Choroid plexus epithelial cell (primary cell): ENCODE data around the gene BRMS1.
"Not testable (repeated sequence)": the region's sequence is repeated elsewhere in the genome, so short reads cannot be mapped to it uniquely, and the experiment has no call there.

ENCODE experiments used
- DNase-seq: peaks from one replicate; pipeline ENCODE4 v3.0.0-alpha.2; 2010; ENCODE audit warnings: low read depth
- H3K4me3 ChIP-seq: 2 replicates; pipeline ENCODE4 v1.5.1; 2011; ENCODE audit warnings: low read depth, mild to moderate bottlenecking, control low read depth, low read length, moderate library complexity
- TF ChIP-seq, protein P1 (sequence below): conservative IDR thresholded peaks from 2 replicates; pipeline ENCODE4 v1.5.1; 2011; ENCODE audit warnings: low read depth, mild to moderate bottlenecking, control low read depth, inconsistent platforms, low read length, moderate library complexity

The BRMS1 gene

DNA sequence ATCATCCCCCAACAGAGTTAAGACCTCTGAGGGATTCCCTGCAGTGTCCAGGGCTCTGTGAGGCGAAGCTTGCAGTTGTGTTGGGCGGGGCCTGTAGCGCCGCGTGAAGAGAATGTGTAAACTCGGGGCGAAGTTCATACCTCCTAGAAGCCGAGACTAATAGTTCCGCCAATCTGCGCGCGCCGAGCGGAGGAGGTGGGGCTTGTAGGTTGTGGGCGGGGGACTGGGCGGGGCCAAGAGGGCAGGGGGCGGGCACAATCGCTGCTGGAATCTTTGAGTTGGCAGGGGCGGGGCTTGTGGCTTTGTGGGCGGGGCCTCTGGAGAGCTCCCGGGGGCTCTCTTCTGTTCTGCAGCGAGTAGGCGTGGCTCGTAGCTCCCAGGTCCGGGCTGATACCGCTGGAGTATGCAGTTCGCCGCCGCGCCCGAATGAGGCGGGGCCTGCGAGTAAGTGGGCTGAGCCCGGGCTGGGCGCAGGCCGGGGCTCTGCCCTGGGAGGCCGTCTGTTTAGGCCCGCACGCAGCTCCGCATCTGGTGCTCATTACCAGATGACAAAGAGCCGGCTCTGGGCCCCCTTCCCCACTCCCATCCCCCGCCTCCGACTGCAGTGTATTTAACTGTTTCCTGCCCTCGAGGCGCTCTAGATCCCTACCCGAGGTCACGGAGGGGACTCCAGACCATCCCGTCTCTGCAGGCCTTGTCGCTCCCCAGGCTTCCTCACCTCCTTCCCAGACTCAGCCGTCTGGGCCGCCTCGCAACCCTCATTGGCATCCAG lies 32.2 kb downstream of the BRMS1 start:
- TF ChIP-seq, protein P1, sequence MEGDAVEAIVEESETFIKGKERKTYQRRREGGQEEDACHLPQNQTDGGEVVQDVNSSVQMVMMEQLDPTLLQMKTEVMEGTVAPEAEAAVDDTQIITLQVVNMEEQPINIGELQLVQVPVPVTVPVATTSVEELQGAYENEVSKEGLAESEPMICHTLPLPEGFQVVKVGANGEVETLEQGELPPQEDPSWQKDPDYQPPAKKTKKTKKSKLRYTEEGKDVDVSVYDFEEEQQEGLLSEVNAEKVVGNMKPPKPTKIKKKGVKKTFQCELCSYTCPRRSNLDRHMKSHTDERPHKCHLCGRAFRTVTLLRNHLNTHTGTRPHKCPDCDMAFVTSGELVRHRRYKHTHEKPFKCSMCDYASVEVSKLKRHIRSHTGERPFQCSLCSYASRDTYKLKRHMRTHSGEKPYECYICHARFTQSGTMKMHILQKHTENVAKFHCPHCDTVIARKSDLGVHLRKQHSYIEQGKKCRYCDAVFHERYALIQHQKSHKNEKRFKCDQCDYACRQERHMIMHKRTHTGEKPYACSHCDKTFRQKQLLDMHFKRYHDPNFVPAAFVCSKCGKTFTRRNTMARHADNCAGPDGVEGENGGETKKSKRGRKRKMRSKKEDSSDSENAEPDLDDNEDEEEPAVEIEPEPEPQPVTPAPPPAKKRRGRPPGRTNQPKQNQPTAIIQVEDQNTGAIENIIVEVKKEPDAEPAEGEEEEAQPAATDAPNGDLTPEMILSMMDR = no peak
- peak; percentile 100 for DNase-seq
- H3K4me3 ChIP-seq = peak overlapping the region; percentile 74

DNA sequence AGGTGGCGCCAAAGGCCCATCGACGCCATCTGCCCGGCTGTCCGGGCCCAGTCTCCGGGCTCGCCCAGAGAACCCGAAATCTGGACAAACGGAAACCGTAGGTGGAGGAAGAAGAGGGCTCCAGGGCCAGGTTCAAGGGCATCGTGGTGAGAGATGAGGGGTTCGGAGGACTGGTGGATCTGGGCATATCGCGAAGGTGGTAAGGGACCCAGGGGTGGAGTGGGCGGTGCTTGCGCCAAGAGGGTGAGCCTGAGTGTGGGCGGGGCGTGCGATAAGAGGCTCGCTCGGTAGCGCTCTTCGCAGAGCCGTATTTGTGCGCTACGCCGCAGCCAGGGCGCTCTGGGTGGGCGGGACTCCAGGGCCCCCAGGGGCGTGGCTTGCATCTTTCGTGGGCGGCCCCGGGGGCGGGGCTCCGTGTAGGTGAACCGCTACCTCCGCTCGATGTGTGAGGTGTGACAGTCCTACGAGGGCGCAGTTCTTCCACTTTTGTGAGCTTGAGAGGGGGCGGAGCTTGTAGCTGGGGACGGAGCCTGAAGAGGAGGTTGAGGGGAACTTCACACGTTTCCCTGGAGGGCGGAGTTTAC lies 32.8 kb downstream of the BRMS1 start:
- TF ChIP-seq, protein P1 = peak; percentile 96
- H3K4me3 ChIP-seq = peak overlapping the region; percentile 65
- DNase-seq = peak; percentile 97

DNA sequence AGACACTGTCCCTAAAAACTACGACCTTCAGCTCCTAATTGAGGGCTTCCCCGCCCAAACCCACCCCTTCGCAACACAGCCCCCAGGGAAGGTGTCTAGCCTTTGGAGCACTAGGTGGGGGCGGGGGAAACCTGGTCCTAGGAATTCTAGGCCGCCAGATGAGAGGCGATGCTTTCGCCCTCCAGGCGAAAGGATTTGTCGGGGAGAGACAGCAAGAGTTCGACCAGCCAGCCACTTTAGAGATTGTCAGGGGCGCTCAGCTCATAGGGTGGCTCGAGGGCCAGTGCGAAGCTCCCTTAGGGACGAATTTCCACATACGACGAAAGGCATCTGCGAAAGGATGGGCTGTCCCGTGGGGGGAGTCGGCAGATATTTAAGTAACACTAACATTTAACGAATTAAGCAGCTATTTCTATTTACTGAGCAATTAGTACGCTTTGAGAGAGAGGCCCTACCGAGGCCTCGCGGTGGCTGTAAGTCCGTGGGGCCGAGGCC lies 33.4 kb downstream of the BRMS1 start:
- DNase-seq = no peak
- H3K4me3 ChIP-seq = peak overlapping the region; percentile 65
- TF ChIP-seq, protein P1 = no peak

DNA sequence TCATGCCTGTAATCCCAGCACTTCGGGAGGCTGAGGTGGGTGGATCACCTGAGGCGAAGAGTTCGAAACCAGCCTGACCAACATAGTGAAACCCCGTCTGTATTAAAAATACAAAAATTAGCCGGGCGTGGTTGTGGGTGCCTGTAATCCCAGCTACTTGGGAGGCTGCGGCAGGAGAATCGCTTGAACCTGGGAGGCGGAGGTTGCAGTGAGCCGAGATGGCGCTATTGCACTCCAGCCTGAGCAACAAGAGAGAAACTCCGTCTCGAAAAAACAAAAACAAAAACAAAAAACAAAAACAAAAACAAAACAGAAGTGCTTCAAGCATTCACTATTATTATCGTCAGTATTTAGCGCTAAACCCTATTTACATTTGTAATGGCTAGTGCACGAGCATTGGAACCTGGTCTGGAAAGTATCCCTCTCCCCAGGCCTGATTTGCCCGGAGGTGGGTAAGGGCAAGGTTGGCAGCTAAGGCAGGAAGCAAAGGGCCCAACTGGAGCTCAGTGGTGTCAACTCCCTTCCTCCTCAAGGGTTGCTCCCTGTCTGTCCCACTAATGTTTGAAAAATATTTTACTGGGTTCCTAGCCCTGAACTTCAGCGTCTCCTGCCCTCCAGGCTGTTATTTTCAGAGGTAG lies 34.0 kb downstream of the BRMS1 start:
- not testable (repeated sequence) for H3K4me3 ChIP-seq, DNase-seq

DNA sequence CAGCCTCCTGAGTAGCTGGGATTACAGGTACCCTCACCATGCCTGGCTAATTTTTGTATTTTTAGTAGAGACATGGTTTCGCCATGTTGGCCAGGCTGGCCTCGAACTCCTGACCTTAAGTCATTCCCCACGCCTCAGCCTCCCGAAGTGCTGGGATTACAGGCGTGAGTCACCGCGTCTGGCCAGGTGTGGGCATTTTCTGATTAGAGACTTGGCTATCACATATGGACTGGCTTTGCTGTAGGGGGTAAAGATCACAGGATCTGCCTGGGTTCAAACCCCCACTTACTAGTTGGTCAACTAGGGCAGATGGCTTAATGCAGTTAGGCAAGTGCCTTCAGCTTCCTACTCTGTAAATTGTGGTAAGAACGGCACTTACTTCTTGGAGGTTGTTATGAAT lies 34.6 kb downstream of the BRMS1 start:
- DNase-seq = no peak
- TF ChIP-seq, protein P1 = no peak
- no peak overlapping the region for H3K4me3 ChIP-seq

DNA sequence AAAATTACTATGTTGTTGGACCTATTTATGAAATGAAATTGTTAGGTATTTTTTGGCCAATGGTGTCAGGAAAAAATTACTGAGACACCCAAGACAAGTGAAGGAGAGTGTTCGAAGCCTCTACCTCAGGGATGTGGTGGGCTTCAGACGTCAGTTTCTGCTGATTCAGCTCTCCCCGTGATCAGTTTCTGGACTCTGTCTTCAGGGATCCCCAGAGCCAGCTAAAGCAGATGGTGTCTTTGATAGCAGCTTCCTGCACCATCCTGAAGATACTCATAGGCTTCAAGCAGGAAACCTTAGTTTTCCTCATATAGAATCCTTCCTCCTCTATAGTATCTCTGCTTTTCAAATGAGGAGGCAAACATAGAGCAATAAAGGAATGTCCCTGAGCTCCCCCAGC lies 35.4 kb downstream of the BRMS1 start:
- TF ChIP-seq, protein P1 = no peak
- H3K4me3 ChIP-seq = no peak overlapping the region
- no peak for DNase-seq

DNA sequence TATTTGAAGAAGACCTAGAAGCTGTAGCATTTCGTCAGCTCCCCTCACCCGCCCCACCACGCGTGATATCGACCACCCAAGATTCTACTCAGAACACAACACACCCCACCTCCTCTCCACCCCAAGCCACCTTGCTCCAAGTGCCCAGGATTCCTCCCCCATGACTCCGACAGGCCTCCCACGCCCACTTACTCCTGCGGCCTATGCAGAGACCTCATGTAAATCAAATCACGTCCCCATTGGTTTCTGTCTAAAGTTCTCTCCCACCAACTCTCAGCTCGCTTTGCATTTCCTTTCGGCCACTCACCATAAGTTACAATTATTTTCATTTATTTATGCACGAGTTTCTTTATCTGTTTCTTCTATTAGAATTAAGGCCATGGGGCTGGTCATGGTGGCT lies 42.2 kb downstream of the BRMS1 start:
- TF ChIP-seq, protein P1 = no peak
- no peak overlapping the region for H3K4me3 ChIP-seq
- no peak for DNase-seq
